Activated T-cell treated with anti-CD3 and anti-CD28 coated beads, Interleukin-2, amount 50 U/mL, for 24 hours (primary cell): ENCODE measurements around the gene PCED1B.
A peak's percentile ranks its signal among the peaks of the same experiment; 100 is the strongest.

Experiments used
- DNase-seq: peaks from one replicate; pipeline ENCODE4 v3.0.0-alpha.2; 2020
- H3K27ac Mint-ChIP-seq: 2 replicates; pipeline ENCODE4 v1.8.0; 2020; ENCODE audit warnings: mild to moderate bottlenecking, mixed read lengths
- H3K27me3 Mint-ChIP-seq: 2 replicates; pipeline ENCODE4 v1.8.0; 2020; ENCODE audit warnings: mixed read lengths
- H3K36me3 Mint-ChIP-seq: 2 replicates; pipeline ENCODE4 v1.8.0; 2020; ENCODE audit warnings: low read depth, mixed read lengths
- H3K4me1 Mint-ChIP-seq: 2 replicates; pipeline ENCODE4 v1.8.0; 2020; ENCODE audit warnings: low read depth, mixed read lengths
- H3K4me3 Mint-ChIP-seq: 2 replicates; pipeline ENCODE4 v1.8.0; 2020; ENCODE audit warnings: mild to moderate bottlenecking, moderate library complexity, mixed read lengths
- H3K9me3 Mint-ChIP-seq: 2 replicates; pipeline ENCODE4 v1.8.0; 2020; ENCODE audit warnings: mixed read lengths

Gene PCED1B

DNA sequence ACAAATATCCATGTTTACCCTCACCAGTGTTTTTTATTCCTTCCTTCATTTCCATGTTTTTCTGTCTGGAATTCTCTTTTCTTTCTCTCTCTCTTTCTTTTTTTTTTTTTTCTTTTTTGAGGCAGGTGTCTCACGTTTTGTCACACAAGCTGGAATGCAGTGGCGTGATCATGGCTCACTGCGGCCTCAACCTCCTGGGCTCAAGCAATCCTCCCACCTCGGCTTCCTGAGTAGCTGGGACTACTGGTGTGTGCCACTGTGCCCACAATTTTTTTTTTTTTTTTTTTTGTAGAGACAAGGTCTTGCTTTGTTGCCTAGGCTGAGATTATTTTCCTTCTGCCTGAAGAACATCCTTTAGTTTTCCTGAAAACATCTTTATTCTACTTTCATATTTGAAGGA lies 15.4 kb downstream of the PCED1B start:
- H3K36me3 Mint-ChIP-seq, result peaks cover 8% of the 10 kb centered on the region
- H3K27ac Mint-ChIP-seq, result no peak overlapping the region
- H3K4me1 Mint-ChIP-seq, result peaks cover 36% of the 10 kb centered on the region
- peaks cover 7% of the 10 kb centered on the region for H3K9me3 Mint-ChIP-seq
- H3K27me3 Mint-ChIP-seq, result no peaks in the 10 kb centered on the region
- no peak for DNase-seq
- no peak overlapping the region for H3K4me3 Mint-ChIP-seq

DNA sequence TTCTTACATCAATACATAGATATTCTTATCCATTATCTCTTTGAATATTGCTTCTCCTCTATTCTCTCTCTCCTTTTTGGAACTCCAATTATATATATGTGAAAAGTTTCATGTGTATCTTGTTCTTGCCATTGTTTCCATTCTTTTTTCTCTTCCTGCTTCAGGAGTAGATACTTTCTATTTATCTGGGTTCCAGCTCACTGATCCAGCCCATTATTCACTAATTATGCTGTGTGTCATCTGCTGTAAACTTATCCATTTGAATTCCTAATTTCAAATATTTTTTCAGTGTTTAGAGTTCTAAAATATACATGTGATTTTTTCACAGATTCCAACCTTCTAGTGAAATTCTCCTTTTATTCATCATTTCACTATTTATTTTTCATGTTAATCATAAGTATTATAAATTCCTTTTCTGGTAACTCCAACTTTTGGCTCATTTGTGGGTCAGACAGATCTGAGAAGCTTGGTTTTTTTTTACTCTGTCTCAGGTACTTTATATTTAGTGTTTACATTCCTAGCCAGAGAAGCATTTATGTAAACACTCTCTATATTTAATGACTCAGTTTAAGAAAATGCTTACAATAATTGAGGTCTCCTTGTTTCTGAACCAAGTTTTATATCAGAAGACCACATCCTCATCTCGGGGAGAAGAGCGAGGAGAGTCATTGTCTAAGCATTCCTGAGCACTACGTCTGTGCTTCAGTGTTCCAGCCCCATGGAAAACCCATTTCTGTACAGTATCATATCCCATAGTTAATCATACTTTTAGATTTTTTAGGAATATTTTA lies 16.2 kb downstream of the PCED1B start:
- H3K9me3 Mint-ChIP-seq, result peaks cover 2% of the 10 kb centered on the region
- H3K4me3 Mint-ChIP-seq, result no peak overlapping the region
- no peaks in the 10 kb centered on the region for H3K27me3 Mint-ChIP-seq
- DNase-seq, result no peak
- peaks cover 5% of the 10 kb centered on the region for H3K36me3 Mint-ChIP-seq
- no peak overlapping the region for H3K27ac Mint-ChIP-seq
- H3K4me1 Mint-ChIP-seq, result peaks cover 36% of the 10 kb centered on the region

DNA sequence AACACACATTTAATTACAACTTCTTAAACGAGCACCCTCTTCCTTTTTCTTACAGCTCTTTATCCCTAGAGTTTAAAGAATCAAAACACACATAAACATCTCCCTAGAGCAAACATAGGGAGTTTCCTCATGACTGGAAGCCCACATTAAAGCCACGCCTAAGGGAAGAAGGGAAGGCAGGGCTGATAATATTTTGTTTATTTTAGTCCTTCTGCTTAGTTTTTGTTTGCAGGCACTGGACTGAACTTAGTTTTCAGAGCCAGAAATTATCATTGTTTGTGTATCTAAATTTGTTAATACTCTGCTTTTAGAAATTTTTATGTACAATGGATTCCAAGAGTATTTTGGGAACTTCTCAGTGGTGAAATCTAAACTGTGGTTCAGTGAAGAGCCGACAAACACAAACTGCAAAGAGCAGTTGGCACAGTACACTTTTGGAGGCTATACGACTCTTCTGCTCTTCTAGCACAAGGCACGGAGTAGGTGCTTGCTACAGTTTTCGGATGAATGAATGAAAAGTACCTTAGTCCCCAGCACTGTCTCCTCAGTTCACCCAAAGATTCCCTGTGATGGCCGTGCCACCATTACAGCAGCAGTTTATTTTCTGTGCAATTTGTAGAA lies 18.0 kb downstream of the PCED1B start:
- no peak for DNase-seq
- no peak overlapping the region for H3K4me3 Mint-ChIP-seq

DNA sequence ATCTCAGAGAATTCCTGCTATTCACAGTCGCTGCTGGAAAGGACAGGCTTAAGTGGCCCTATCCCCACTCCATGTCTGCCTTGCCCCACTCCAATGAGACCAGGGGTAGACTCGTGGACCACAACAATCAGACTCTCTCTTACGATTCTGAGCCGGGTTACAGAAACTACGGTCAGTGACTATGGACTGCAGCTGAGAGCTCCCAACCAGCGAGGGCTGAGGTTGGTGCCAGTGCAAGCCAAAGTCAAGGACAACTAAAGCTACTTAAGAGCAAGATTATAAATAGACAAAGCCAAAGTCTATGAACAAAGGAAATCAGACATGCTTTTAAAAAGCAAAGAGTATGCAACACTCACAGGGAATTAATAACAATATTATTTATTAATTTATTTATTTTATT lies 18.7 kb downstream of the PCED1B start:
- no peak for DNase-seq
- H3K4me1 Mint-ChIP-seq, result peaks cover 28% of the 10 kb centered on the region
- H3K27ac Mint-ChIP-seq, result no peak overlapping the region
- H3K4me3 Mint-ChIP-seq, result no peak overlapping the region
- peaks cover 1% of the 10 kb centered on the region for H3K36me3 Mint-ChIP-seq
- H3K27me3 Mint-ChIP-seq, result no peaks in the 10 kb centered on the region
- H3K9me3 Mint-ChIP-seq, result no peaks in the 10 kb centered on the region

More for the DNA sequence above, 18.0 kb downstream of the PCED1B start:
- no peak overlapping the region for H3K27ac Mint-ChIP-seq
- H3K27me3 Mint-ChIP-seq, result no peaks in the 10 kb centered on the region
- no peaks in the 10 kb centered on the region for H3K9me3 Mint-ChIP-seq
- H3K4me1 Mint-ChIP-seq, result peaks cover 29% of the 10 kb centered on the region
- H3K36me3 Mint-ChIP-seq, result peaks cover 1% of the 10 kb centered on the region

DNA sequence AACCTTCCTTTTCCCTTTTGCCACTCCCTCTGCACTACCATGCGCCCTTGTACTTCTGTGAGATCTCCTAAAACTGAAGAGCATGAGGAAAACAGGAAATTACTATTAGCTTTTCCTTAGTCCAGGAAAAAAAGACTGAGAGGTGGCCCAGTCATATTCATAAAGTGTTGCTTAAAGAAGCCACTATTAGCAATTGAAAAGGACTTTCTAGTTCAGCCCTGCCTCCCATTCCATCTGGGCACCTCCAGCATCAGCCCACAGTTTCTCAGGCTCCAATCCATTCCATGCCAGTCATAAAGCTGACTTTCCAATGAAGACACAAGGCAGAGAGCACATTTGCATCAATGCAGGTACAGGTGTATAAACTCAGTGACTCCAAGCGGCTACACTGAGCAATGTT lies 20.2 kb downstream of the PCED1B start:
- H3K4me1 Mint-ChIP-seq, result peaks cover 14% of the 10 kb centered on the region
- no peak overlapping the region for H3K27ac Mint-ChIP-seq
- H3K4me3 Mint-ChIP-seq, result no peak overlapping the region
- no peak for DNase-seq
- H3K36me3 Mint-ChIP-seq, result peaks cover 1% of the 10 kb centered on the region
- H3K27me3 Mint-ChIP-seq, result no peaks in the 10 kb centered on the region
- no peaks in the 10 kb centered on the region for H3K9me3 Mint-ChIP-seq

DNA sequence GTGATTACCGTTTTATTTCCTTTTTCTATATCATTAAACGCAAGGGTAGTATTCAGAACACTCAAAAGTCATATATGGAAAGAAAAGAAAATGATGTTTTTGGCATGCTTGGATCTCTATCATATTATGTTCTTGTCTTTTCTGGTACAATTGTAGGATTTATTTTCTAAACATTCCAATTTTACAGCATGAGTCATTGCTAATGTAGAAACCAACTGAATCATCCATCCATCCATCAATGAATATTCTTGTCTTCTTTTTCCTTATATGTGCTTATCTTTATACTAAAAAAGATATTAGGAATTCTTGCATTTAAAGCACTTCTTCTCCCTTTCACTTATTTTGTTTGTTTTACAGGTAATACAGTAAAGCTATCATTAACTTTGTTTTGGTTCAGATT lies 20.7 kb downstream of the PCED1B start:
- H3K4me1 Mint-ChIP-seq, result peaks cover 11% of the 10 kb centered on the region
- DNase-seq, result no peak
- peaks cover 1% of the 10 kb centered on the region for H3K36me3 Mint-ChIP-seq
- no peaks in the 10 kb centered on the region for H3K27me3 Mint-ChIP-seq
- H3K9me3 Mint-ChIP-seq, result no peaks in the 10 kb centered on the region
- H3K27ac Mint-ChIP-seq, result no peak overlapping the region
- H3K4me3 Mint-ChIP-seq, result no peak overlapping the region

DNA sequence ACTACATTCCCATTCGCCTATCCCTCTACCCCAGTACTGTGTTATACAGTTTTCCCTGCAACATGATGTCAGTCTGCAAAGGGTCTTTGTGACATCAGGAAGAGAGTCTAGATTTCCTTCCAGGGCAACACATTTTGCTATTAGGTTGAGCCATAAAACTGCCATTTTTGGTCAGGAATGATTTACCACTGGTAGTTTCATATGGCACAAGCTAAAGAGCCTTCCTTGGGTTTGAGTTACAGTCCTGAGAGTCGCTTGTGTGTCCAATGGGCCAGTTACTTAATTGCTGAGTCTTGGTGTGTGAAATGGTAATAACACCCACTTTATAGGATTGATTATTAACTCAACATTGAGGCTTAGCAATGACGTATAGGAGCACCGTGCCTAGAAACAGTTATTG lies 23.0 kb downstream of the PCED1B start:
- Mint-ChIP-seq H3K9me3 (no peaks in the 10 kb centered on the region), H3K4me1 (peaks cover 9% of the 10 kb centered on the region), H3K36me3 (peaks cover 14% of the 10 kb centered on the region), H3K27me3 (no peaks in the 10 kb centered on the region), H3K4me3 (no peak overlapping the region), H3K27ac (no peak overlapping the region)
- no peak for DNase-seq

DNA sequence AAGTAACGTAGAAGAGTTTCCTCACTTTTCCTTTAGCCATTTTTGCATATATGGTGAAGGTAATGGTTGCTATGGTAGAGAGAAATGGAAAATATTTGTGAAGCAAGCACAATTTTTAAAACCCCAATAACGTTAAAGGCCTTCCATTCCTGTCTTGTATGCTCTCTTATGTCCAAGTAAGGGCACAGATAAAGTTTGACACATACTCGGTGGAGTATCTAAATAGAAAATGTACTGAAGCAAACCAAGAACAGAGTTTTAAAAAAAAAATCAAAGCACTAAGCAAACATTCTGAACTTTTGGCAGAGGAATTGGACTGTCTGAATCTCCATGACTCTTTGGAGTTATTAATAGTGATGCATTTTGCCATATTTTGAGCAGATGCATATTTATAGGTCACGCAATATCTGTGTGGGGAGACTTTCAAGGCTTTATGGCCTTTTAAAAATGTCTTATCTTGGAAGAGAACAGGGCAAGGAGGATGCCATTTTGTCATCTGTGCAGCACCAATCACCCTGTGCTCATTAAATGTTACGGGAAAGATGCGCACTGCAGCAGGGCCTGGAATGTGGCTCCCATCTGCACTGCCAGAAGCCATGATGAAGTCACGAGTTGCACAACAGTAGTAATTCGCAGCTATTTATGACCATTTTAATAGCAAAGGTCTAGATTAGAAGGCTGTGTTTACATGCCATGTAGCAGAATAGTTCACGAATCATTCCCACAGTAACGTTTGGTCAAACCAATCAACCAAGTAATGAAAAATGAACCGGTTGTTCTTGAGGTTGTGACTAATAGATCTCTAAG lies 23.6 kb downstream of the PCED1B start:
- peaks cover 15% of the 10 kb centered on the region for H3K36me3 Mint-ChIP-seq
- DNase-seq, result no peak
- H3K4me1 Mint-ChIP-seq, result peaks cover 9% of the 10 kb centered on the region
- H3K4me3 Mint-ChIP-seq, result no peak overlapping the region
- no peak overlapping the region for H3K27ac Mint-ChIP-seq
- H3K9me3 Mint-ChIP-seq, result no peaks in the 10 kb centered on the region
- H3K27me3 Mint-ChIP-seq, result no peaks in the 10 kb centered on the region

DNA sequence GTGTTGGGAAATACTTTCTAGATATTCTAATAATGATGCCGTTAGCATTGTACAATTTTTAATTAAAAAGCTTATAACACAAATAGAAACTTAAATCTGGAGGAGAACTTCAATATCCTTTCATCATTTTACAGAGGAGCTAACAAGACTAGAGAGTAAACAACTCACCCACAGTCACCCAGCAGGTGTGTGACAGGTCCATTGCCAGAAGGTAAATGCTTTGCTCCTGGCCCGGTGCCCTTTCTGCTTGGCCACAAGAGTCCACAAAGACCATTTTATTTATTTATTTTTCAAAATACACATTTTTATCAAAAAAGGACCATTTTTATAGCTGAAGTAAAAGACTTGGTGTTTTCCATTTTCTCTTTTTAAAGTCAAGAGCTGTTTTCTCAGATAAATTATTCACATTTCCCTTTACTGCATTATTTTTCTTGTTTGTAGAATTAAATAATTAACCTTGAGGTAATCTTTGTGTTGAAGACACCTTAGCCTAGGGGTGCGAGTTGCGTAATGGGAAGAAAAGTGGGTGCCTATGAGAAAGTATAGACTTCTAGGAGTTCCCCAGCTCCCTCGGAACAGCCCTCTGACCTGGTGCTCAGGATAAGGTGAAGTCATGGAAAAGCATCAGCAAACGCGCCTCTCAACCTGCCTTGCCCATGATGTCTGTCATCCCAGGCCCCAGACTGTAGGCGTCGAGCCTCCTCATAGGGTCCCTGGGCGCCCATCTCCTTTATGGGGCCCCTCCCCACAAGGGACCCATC lies 26.7 kb downstream of the PCED1B start:
- H3K36me3 Mint-ChIP-seq, result peaks cover 40% of the 10 kb centered on the region
- H3K4me3 Mint-ChIP-seq, result no peak overlapping the region
- no peaks in the 10 kb centered on the region for H3K9me3 Mint-ChIP-seq
- H3K27ac Mint-ChIP-seq, result peak overlapping the region; percentile 9
- DNase-seq, result no peak
- peaks cover 33% of the 10 kb centered on the region for H3K4me1 Mint-ChIP-seq
- no peaks in the 10 kb centered on the region for H3K27me3 Mint-ChIP-seq

DNA sequence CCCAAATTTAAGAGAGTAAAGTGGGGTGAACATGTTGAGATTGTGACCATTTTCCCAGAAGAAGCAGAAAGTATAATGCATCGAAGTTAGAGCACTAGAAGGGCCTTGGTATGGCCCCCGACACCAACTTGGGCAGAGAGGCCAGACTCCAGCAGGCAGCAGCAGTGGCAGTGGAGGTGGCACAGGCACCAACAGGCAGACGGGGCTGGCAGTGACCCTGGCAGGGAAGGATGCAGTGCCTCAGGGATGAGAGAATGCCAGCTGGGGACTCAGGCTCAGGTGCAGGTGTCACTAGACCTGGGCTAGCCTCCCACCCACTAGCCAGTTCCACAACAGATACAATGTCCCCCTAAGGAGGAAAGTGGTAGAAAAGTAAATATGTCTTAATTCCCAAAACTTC lies 28.0 kb downstream of the PCED1B start:
- Mint-ChIP-seq H3K4me1 (peaks cover 46% of the 10 kb centered on the region), H3K27ac (no peak overlapping the region), H3K9me3 (no peaks in the 10 kb centered on the region), H3K4me3 (no peak overlapping the region), H3K36me3 (peaks cover 40% of the 10 kb centered on the region), H3K27me3 (no peaks in the 10 kb centered on the region)
- DNase-seq, result no peak

DNA sequence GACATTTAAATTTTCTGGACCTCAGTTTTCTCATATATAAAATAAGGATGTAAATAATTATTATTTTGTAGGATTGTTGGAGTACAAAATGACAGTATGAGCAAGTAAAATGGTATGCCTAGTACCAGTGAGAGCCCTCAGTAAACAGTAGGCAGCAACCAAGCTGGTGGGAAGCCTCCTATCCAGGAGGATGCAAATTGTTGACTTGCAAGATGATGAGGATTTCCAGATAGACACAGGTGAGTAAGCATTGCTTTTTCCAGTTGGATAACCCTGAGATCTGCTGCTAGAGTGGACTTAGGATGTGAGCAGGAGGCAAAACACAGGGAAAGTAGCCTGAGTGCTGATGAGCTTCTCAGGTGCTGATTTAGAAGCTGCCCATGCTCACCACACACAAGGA lies 28.5 kb downstream of the PCED1B start:
- Mint-ChIP-seq H3K4me1 (peaks cover 51% of the 10 kb centered on the region), H3K9me3 (no peaks in the 10 kb centered on the region), H3K4me3 (no peak overlapping the region), H3K36me3 (peaks cover 40% of the 10 kb centered on the region), H3K27ac (no peak overlapping the region), H3K27me3 (no peaks in the 10 kb centered on the region)
- no peak for DNase-seq

DNA sequence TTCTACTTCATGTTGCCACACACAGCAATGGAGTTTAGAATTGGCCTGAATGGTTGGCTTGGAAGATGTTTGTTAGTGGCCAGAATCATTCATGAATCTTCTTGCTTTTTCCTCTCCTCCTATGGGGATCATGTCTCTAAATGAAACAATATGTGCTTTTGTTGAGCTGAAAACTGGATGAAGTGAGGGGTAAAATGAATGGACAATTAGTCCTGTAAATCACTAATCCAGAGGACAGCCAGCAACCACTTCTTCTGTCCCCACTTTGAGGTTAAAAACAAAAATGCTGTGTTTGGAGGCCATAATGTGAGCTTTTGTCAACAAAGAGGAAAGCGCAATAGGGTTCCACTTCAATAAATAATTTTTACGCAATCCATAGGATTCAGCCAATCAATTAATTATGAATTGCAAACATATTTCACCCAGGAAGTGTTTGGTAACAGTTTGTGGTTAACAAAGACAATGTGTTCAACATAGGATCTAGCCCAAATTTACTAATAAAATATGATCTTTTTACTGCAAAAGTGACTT lies 30.7 kb downstream of the PCED1B start:
- DNase-seq, result no peak
- Mint-ChIP-seq H3K27ac (peak overlapping the region; percentile 11), H3K9me3 (no peaks in the 10 kb centered on the region), H3K4me3 (no peak overlapping the region), H3K4me1 (peaks cover 59% of the 10 kb centered on the region), H3K36me3 (peaks cover 54% of the 10 kb centered on the region), H3K27me3 (no peaks in the 10 kb centered on the region)

DNA sequence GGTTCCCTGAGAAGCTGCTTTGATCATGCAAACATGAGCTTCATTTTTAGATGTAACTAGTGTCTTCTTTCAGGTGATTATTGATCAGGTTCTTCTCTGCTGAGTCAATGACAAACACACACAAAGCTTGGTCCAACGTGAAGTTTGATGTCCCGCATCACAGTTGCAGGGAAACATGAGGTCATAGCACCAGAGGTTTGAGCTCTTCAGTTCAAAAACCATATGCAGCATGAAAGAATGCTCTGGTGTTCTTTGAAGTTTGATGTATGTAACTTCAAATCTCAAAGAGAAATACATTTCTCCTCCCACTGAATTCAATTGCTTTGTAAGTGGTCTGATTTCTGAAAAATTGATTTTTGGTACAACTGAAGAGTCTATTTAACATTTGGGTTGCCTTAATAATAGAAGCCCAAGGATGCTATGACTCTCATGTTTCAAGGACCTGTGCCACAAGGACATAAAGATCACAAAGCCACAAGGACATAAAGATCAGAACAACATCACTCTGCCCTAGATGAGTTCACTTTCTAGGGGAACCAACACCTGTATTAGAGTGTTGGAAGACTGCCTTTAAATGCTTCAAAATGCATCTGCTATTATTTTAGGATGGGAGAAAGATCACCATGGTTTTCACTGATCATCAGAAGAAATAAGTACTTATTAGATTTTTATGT lies 31.4 kb downstream of the PCED1B start:
- H3K4me1 Mint-ChIP-seq, result peaks cover 51% of the 10 kb centered on the region
- H3K9me3 Mint-ChIP-seq, result no peaks in the 10 kb centered on the region
- H3K4me3 Mint-ChIP-seq, result peak overlapping the region; percentile 10
- peak overlapping the region; percentile 80 for H3K27ac Mint-ChIP-seq
- DNase-seq, result no peak
- peaks cover 54% of the 10 kb centered on the region for H3K36me3 Mint-ChIP-seq
- no peaks in the 10 kb centered on the region for H3K27me3 Mint-ChIP-seq

DNA sequence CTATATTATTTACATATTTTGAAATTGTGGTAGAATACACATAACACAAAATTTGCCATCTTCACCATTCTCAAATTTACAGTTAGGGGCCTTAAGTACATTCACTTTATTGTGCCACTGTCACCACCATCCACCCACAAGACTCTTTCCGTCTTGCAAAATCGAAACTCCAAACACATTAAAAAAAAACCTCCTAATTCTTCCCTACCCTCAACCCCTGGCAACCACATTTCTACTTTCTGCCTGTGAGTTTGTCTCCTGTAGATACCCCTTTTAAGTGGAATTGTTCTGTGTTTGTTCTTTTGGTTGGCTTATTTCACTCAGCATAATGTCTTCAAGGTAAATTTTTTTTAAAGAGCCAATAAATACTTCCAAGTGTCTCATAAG lies 32.0 kb downstream of the PCED1B start:
- no peaks in the 10 kb centered on the region for H3K27me3 Mint-ChIP-seq
- H3K27ac Mint-ChIP-seq, result peak overlapping the region; percentile 87
- H3K4me3 Mint-ChIP-seq, result peak overlapping the region; percentile 52
- no peaks in the 10 kb centered on the region for H3K9me3 Mint-ChIP-seq
- H3K36me3 Mint-ChIP-seq, result peaks cover 56% of the 10 kb centered on the region
- DNase-seq, result no peak
- peaks cover 50% of the 10 kb centered on the region for H3K4me1 Mint-ChIP-seq
